Testis (tissue), 2 donors: Measurements from ENCODE around the gene RNF113B.

Source experiments
- POLR2A ChIP-seq: fragments of 450-650 bp; IDR thresholded peaks from one replicate; pipeline ENCODE4 v1.6.1; 2017; ENCODE audit warnings: antibody characterized with exemption, mild to moderate bottlenecking, moderate library complexity
- TF ChIP-seq, protein P1 (sequence below), 3 experiments: fragments of 450-650 bp in 2 of 3; fragments of 200-600 bp in 1 of 3; sonication (generic) in 1 of 3; IDR thresholded peaks; one replicate each; pipeline ENCODE4 v1.5.1; 2016 to 2019; ENCODE audit warnings: antibody characterized with exemption in 3 of 3, mild to moderate bottlenecking in 2 of 3, moderate library complexity in 1 of 3

DNA sequence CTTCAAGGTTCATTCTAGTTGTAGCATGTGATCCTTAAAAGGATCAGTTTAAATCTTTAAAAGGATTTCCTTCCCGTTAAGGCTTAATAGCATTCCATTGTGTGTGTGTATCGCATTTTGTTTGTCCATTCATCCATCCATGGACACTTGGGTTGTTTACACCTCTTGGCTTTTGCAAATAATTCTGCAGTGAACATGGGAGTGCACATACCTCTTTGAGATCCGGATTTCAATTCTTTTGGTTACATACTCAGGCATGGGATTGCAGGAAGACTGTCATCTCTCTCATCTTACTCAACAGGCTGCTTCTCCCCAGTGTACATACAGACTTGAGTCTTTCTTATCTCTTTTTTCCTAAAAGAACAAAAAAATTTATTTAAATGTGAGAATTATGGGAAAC lies 1.2 kb downstream of the RNF113B start:
- TF ChIP-seq, protein P1, sequence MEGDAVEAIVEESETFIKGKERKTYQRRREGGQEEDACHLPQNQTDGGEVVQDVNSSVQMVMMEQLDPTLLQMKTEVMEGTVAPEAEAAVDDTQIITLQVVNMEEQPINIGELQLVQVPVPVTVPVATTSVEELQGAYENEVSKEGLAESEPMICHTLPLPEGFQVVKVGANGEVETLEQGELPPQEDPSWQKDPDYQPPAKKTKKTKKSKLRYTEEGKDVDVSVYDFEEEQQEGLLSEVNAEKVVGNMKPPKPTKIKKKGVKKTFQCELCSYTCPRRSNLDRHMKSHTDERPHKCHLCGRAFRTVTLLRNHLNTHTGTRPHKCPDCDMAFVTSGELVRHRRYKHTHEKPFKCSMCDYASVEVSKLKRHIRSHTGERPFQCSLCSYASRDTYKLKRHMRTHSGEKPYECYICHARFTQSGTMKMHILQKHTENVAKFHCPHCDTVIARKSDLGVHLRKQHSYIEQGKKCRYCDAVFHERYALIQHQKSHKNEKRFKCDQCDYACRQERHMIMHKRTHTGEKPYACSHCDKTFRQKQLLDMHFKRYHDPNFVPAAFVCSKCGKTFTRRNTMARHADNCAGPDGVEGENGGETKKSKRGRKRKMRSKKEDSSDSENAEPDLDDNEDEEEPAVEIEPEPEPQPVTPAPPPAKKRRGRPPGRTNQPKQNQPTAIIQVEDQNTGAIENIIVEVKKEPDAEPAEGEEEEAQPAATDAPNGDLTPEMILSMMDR (IDR thresholded peaks at IDR 0.05), result no peak
- no peak for TF ChIP-seq POLR2A
